C4-2B (cell line): ENCODE data around the gene B4GAT1.
"Not testable (repeated sequence)": the region's sequence is repeated elsewhere in the genome, so short reads cannot be mapped to it uniquely, and the experiment has no call there.

ENCODE experiments used
- CTCF ChIP-seq: fragments of 450-650 bp; conservative IDR thresholded peaks from 2 replicates; pipeline ENCODE4 v1.5.1; 2017; ENCODE audit warnings: mild to moderate bottlenecking
- ZFX ChIP-seq: fragments of 450-650 bp; IDR thresholded peaks from 2 replicates; pipeline ENCODE4 v1.6.1; 2017

GRCh38 chr11:66384316-66384715 is 36.9 kb upstream of the B4GAT1 start:
- not testable (repeated sequence) for TF ChIP-seq CTCF, ZFX
